HG03565 (cell line): Measurements from ENCODE around the gene PREX1.

ENCODE experiments used
- ATAC-seq: cut with Tn5 transposase; IDR thresholded peaks from one replicate; pipeline ENCODE4 v1.9.1; 2021; ENCODE audit warnings: mild to moderate bottlenecking, moderate library complexity; ENCODE audit not compliant: unreplicated experiment

PREX1 gene

GRCh38 chr20:48705240-48706115 is 122.3 kb downstream of the PREX1 start:
- ATAC-seq = no peak

- no peak for ATAC-seq
These were observed 123.0 kb downstream of the PREX1 start for GRCh38 chr20:48704761-48705160.

GRCh38 chr20:48703511-48704219 is 124.1 kb downstream of the PREX1 start:
- no peak for ATAC-seq

- no peak for ATAC-seq
These were observed 124.7 kb downstream of the PREX1 start for GRCh38 chr20:48703107-48703506.

DNA sequence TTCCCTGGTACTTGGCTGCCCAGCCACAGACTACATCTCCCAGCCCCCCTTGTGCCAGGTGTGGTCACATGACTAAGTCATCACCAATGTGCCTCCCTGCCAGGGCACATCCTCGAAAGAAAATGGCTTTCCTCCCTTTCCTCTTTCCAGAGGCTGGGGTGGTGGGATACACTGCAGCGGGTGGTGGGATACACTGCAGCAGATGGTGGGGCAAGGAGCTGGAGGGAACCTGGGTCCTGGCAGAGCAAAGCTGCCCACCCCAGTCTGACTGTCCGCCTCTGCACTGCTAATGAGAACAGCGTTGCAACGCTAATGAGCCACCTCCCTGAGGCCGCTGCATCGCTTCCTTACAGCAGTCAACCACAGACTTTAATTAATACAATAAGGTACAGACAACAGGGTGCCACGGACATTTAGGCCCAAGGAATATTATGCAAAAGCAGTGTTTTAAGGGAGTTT is 125.3 kb downstream of the PREX1 start:
- no peak for ATAC-seq

GRCh38 chr20:48701702-48702101 is 126.1 kb downstream of the PREX1 start:
- ATAC-seq = no peak

DNA sequence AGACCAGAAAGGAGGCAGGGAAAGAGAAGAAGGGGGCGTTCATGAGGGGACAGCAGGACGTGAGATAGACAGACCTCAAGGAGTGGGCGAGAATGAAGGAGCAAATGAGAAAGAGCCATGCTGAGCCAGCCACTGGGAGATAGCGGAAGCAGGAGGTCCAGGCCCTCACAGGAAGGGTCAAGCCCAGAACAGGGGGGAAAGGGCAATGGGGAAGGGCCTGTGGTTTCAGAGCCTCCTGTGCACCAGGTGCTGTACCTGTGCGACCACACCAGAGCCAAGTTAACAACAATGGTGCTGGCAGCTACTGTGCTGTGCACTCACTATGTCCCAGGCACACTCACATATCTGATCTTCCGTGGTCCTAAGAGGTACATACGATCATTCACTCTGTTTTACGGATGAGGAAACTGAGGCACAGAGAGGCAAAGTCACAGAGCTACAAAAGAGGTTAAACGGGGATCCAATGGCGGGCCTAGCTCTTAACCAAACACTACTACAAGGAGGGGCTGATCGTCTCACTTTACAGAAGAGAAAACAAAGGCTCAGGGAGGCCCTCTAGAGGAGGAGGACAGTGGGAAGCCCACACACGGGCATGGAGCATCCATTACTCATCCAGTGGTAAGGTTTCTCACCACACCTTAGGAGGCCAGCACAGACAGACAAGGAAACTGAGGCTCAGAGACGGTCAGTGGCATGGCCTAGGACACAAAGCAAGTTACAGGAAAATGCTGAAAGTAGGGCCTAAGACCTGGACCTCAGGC is 129.1 kb downstream of the PREX1 start:
- no peak for ATAC-seq

DNA sequence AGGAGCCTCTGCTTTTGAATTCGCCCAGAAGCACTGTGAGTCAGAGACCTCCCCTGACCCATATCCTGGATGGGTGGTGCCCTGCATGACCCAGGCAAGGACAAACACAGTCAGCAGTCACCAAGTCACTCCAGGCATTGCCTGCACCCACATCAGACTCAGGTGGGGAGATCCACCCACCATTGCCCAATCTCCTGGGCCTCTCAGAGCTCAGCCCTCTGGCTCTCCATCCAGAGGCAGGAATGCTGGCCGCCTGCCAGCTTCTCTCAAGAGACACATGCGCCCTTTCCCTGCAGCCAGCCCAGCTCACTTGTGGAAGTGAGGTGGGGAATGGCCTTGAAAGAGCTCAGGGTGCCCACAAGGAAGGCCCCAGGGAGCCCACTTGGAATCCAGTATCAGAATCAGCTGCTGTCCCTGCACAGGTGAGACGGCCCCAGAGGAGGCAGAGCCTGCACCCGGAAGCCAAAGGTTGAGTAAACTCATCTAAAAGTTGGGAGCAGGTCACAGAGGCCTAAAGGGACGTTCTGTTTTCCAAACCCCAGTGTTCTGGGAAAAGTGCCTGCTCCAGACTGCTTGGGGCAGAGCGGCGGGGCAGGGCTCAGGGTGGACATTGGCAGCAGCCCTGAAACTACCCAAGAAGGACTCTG is 129.8 kb downstream of the PREX1 start:
- ATAC-seq = no peak

GRCh38 chr20:48696671-48697070 is 131.1 kb downstream of the PREX1 start:
- ATAC-seq = no peak

DNA sequence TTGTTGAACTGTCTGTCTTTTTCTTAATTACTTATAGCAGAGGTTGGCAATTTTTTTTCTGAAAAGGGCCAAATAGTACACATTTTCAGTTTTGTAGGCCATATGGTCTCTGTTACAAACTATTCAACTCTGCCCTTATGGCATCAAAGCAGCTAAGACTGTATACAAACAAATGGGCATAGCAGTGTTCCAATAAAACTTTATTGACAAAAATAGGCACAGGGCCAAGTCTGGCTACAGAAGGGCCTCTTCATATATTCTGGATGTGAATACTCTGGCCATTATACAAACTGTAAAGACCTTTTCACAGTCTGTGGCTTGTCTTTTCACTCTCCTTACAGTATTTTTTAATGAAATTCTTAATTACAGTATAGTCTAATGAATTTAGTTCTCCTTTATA is 132.1 kb downstream of the PREX1 start:
- ATAC-seq = no peak

DNA sequence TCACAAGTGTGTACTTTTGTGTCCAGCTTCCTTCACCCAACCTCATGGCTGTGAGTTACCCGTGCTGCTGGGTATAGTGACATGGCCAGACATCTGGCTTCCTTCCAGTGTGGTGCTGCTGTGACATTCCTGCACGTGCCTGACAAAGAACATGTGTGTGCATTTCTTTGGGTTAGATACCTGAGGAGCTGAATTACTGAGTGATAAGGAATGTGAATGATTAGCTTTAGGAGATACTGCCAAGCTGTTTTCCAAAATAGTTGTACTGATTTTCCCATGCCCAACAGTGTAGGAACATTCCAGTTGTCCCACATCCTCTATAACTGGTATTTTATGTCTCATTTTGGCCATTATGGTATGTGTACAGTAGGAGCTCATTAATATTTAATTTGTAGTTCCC is 132.5 kb downstream of the PREX1 start:
- ATAC-seq = no peak

- no peak for ATAC-seq
These were observed 133.4 kb downstream of the PREX1 start for GRCh38 chr20:48694381-48694865.

DNA sequence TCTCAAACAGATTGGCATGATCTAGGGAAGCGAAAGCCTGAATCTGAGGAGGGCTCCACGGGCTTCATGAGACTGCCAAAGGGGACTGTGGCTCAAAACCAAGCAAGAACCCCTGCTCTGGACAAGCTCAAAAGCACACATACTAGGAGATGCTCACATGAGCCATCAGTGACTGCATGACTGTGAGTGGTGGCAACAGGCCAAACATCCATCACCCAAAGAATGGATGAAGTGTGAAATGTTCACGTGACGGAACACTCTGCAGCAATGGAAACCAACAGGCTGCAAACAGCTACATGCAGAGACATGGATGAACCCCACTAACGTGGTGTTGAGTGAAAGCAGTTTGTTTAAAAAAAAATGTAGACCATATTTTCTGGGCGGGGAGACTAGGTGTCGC is 136.3 kb downstream of the PREX1 start:
- no peak for ATAC-seq

DNA sequence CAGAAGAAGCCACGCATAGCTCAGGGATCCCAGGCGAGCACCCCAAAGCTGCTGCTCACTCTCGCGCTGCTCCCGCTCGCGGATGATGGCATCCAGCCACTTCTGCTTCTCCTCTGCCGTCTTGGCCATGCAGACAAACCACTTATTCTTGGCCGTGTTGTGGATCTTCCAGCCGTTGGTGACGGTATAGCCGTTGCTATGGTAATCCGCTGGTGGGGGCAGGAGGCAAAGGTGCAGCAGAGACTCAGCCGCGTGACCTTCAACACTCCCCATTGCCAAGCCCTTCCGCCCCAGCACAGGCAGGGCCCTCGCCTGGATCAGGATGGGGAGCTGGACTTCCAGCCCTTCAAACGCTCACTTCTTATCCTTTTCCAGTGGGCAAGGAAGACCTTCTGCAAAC is 136.9 kb downstream of the PREX1 start:
- no peak for ATAC-seq

DNA sequence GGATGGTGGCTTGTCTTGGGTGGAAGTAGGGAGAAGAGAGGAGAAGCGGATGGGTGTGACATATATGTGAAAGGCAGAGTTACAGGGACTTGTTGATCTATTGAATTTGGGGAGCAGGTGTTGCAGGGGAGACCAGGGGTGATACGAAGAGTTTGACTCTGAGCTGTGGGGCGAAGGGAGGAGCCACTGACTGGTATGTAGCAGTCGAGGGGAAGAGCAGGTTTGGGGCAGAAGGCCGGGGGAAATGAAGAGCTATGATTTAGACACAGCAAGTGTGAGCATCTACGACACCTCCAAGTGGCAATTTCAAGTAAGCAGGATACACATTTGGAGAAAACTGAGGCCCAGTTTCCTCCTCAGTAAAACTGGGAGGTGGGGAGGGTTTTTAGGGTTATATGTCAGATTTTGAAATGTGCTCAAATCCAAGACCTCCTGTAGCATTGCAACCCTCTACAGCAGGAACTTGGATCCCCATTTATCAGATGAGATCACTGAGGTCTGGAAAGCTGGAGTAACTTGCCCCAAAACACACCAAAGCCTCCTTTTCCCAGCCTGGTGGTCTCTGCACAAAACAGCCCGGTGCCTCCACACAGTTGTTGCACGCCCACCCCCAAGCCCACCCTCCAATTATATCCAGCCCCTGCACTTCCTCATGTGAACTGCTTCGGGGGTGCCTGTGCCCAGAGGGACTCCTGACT is 137.8 kb downstream of the PREX1 start:
- no peak for ATAC-seq

DNA sequence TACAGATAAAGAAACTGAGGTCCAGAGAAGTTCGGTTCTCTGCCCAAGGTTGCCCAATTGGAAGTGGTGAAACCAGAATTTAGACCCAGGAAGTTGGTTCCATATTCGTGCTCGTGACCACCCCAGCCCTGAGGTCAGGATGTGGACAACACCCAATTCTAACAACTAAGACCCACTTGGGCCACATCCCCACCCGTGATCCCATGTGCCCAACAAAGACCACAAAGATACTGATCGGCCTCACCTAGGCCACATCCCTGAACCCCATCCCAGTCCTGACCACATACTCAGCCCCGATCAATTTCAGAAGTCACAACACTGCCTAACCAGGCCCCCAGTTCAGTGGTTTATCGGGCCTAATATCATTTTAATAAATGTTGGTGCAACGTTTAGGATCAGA is 138.4 kb downstream of the PREX1 start:
- no peak for ATAC-seq

DNA sequence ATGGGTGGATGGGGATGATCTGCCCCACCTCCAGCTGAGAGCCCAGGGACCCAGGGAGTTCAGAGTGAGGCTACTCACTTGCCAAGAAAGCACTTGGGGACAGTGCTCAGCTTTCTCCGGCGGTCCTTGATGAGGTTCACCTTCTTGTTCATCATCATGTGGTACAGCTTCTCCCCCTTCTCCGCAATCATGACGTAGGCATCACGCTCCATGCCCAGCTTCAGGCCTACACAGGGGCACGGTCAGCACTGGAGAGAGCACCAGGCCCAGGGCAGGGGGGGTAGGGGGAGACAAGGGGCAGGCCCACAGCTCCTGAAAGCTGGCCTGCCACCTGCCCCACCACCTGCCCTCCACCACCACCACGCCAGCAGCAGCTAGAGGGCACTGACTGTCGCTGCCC is 139.2 kb downstream of the PREX1 start:
- no peak for ATAC-seq

DNA sequence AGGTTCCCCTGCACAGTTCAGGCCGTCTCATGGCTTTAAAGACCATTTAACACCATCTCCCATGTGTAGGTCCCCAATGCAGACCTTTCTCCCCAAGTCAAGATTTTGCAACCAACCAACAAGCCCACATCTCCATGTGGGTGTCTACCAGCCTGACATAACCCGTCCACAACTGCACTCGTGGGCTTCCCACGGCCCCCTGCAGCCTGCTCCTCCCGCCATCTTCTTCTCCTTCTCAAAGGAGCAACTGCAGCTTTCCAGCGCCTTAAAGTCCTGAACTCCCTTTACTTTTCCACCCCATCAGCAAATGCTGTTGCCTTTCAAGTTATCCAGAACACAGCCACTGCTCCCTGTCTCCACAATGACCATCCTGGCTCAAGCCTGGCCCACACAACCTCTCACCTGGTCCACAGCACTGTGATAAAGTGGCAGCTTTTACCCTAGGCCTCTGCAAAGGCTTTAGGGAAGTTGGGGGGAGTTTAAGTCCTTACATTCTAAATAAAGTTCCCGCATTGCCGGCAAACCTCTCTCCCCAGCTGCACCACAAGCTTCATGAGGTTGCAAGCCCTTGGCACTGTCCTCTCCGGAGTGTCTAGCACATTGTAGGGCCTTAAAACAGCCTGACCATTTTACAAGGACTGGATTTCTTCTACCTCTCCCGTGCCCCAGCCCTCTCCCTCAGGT is 140.5 kb downstream of the PREX1 start:
- ATAC-seq = no peak

- no peak for ATAC-seq
These were observed 141.3 kb downstream of the PREX1 start for GRCh38 chr20:48686238-48687116.
